ENCODE measurements around the gene CD248.

DNA sequence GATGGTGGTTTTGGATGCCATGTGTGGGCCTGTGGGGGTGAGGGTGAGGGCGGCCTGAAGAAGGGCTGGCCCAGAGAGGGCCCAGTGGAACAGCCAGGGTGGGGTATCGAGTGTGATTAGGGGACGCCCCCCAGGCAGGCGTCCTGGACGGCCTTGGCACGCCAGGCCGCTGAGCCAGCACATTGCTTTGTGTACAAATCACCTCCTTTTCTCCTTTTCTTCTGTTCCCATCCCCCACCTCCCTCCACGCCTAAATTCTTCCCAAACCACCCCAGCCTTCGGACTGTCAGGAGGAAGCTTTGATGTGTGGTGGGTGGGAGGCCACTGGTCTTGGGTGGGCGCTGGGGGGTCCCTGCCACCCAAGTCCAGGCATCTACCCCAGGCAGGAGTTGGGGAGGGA, 7.8 kb upstream of the CD248 start:
- TF ChIP-seq CTCF (conservative IDR thresholded peaks at IDR 0.05 in 1 of 2, IDR thresholded peaks at IDR 0.05 in 1 of 2; ENCODE audit: extremely low read depth in 1 of 2, insufficient read depth in 1 of 2, low read depth in 1 of 2, low read length in 2 of 2): no peak
- no peak for TF ChIP-seq EZH2 (IDR thresholded peaks at IDR 0.05; ENCODE audit: borderline replicate concordance, low read length)
